Esophagus (tissue), 2 donors: ENCODE results near the gene HES2. TPM values are rescaled to one million over a fixed set of nuclear protein-coding genes. Genes with fewer than 3 reads are reported as not detected.

Source experiments
- polyA plus RNA-seq, 2 donors: library from polyadenylated mRNA; stranded (reverse); fragments of 200-250 nt; gene quantifications; one replicate each; pipeline ENCODE4 v1.2.3, GENCODE V29; 2013
- donor health status: healthy with polysubstance abuse.
- donor health status: Bipolar disorder and iron deficiency.

The HES2 gene
- polyA plus RNA-seq, 2 donors, result 34.2 to 34.3 TPM

Other genes starting within 250 kb of the HES2 start
- gene CHD5, start 239.6 kb downstream of the HES2 start, polyA plus RNA-seq, result under 1 TPM; 0.16 to 0.26 TPM
- gene RPL22, start 220.3 kb downstream of the HES2 start, polyA plus RNA-seq, result 100 to 1,000 TPM; 360 to 588 TPM
- gene RNF207, start 213.8 kb downstream of the HES2 start, polyA plus RNA-seq, result 10 to 100 TPM; 17.0 to 68.0 TPM
- gene ICMT, start 184.0 kb downstream of the HES2 start, polyA plus RNA-seq, result 10 to 100 TPM; 16.3 to 27.1 TPM
- not detected for gene HES3, start 175.7 kb downstream of the HES2 start, polyA plus RNA-seq
- gene GPR153, start 158.8 kb downstream of the HES2 start, polyA plus RNA-seq, result 1 to 10 TPM; 2.7 to 3.9 TPM
- gene ACOT7, start 26.2 kb downstream of the HES2 start, polyA plus RNA-seq, result 10 to 100 TPM; 12.3 to 39.7 TPM
- gene ESPN, start 4.9 kb upstream of the HES2 start, polyA plus RNA-seq, result 10 to 100 TPM; 21.6 to 46.5 TPM
- 10 to 100 TPM; 23.9 to 53.9 TPM for gene TNFRSF25, start 46.3 kb upstream of the HES2 start, polyA plus RNA-seq
- 10 to 100 TPM; 18.5 to 28.0 TPM for gene PLEKHG5, start 71.7 kb upstream of the HES2 start, polyA plus RNA-seq
- gene NOL9, start 134.6 kb upstream of the HES2 start, polyA plus RNA-seq, result 1 to 10 TPM; 3.8 to 5.7 TPM
- under 1 TPM; 0.02 to 0.04 TPM for gene TAS1R1, start 135.4 kb upstream of the HES2 start, polyA plus RNA-seq
- gene ZBTB48, start 160.1 kb upstream of the HES2 start, polyA plus RNA-seq, result 10 to 100 TPM; 16.2 to 42.7 TPM
- 10 to 100 TPM; 20.5 to 22.3 TPM for gene KLHL21, start 182.9 kb upstream of the HES2 start, polyA plus RNA-seq
- 1 to 10 TPM; 8.4 to 9.0 TPM for gene PHF13, start 193.8 kb upstream of the HES2 start, polyA plus RNA-seq
- gene THAP3, start 204.9 kb upstream of the HES2 start, polyA plus RNA-seq, result 10 to 100 TPM; 10.5 to 18.1 TPM